Fibroblast of lung (primary cell): ENCODE results near the gene TET2.

ENCODE experiments used
- EZH2 ChIP-seq: IDR thresholded peaks from 2 replicates; pipeline ENCODE4 v1.5.1; 2012; ENCODE audit warnings: low read length, control low read depth, mild to moderate bottlenecking; ENCODE audit errors: missing control alignments
- TF ChIP-seq, protein P1 (sequence below), 2 donors: IDR thresholded peaks in 1 of 2; conservative IDR thresholded peaks in 1 of 2; 1 replicate in 1 of 2; 2 replicates in 1 of 2; pipeline ENCODE4 v1.5.1; 2011 to 2012; ENCODE audit warnings: low read length in 2 of 2, control low read depth in 1 of 2, inconsistent platforms in 1 of 2, low read depth in 1 of 2, mild to moderate bottlenecking in 1 of 2

- TF ChIP-seq, protein P1, sequence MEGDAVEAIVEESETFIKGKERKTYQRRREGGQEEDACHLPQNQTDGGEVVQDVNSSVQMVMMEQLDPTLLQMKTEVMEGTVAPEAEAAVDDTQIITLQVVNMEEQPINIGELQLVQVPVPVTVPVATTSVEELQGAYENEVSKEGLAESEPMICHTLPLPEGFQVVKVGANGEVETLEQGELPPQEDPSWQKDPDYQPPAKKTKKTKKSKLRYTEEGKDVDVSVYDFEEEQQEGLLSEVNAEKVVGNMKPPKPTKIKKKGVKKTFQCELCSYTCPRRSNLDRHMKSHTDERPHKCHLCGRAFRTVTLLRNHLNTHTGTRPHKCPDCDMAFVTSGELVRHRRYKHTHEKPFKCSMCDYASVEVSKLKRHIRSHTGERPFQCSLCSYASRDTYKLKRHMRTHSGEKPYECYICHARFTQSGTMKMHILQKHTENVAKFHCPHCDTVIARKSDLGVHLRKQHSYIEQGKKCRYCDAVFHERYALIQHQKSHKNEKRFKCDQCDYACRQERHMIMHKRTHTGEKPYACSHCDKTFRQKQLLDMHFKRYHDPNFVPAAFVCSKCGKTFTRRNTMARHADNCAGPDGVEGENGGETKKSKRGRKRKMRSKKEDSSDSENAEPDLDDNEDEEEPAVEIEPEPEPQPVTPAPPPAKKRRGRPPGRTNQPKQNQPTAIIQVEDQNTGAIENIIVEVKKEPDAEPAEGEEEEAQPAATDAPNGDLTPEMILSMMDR (conservative IDR thresholded peaks at IDR 0.05 in 1 of 2, IDR thresholded peaks at IDR 0.05 in 1 of 2; ENCODE audit: low read depth in 1 of 2, low read length in 2 of 2): no peak
- TF ChIP-seq EZH2: no peak
Observed at GRCh38 chr4:105192910-105193309, 46.2 kb downstream of the TET2 start.
